Heart left ventricle (tissue), 13 donors: ENCODE measurements around the gene ELP6.

ENCODE experiments used
- POLR2A ChIP-seq, 2 donors: fragments of 450-650 bp; IDR thresholded peaks; one replicate each; pipeline ENCODE4 v1.6.1; 2017; ENCODE audit warnings: antibody characterized with exemption in 2 of 2, mild to moderate bottlenecking in 2 of 2, moderate library complexity in 2 of 2
- TF ChIP-seq, protein P1 (sequence below), 12 donors: fragments of 200-600 bp; sonication (generic) in 4 of 12; IDR thresholded peaks; one replicate each; pipeline versions ENCODE4 v1.5.0 to v1.8.0; 2018 to 2022; ENCODE audit warnings: antibody characterized with exemption in 12 of 12, mild to moderate bottlenecking in 5 of 12
- donor health status: ischemic (EF 13 %, LVEDD 7.1; RV severe dilation, severe dysfunction).
- donor health status: DM: no; HTN: yes; CAD: no.
- donor health status: DM: no; HTN: no; CAD: no.
- donor health status: ischemic (EF 25% LVEDD 6.9; RV normal size, moderate dysfunction).
- donor health status: ischemic (EF 25% LVEDD 5.7; RV mildly dilated, moderate dysfunction).
- donor health status: ischemic (EF 35%, LVEDD 5.7; RV mildly dilated, moderate dysfunction).
- donor health status: nonischemic (EF 11% LVEDD 7.7; RV severe dilation, severe dysfunction).
- donor health status: DM: yes; HTN: yes; CAD: no.
- donor health status: PGD.
- donor health status: ischemic (EF 29% LVEDD 5.4; RV normal size, mild dysfunction).
- donor health status: nonischemic (EF 23%, LVEDD 6.1; RV moderate dilation, normal function).

DNA sequence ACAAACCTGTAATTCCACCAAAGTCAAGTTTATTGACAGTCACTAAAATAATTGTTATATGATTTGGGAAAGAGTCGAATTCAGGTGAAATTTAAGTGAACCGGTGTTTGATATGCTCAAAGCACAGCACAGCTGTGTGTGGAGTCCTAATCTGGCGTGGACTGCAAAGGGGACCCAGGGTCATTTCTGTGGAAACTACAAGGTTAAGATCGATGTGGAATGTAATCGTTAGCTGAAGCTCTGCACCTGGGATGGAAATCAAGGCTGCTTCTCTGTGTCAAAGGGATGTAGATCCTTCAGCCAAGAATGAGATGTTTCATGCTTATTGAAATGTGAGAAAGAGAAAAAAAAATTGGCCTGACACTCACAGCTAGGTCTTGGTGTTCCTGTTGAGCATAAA lies 1.6 kb upstream of the ELP6 start:
- TF ChIP-seq, protein P1, sequence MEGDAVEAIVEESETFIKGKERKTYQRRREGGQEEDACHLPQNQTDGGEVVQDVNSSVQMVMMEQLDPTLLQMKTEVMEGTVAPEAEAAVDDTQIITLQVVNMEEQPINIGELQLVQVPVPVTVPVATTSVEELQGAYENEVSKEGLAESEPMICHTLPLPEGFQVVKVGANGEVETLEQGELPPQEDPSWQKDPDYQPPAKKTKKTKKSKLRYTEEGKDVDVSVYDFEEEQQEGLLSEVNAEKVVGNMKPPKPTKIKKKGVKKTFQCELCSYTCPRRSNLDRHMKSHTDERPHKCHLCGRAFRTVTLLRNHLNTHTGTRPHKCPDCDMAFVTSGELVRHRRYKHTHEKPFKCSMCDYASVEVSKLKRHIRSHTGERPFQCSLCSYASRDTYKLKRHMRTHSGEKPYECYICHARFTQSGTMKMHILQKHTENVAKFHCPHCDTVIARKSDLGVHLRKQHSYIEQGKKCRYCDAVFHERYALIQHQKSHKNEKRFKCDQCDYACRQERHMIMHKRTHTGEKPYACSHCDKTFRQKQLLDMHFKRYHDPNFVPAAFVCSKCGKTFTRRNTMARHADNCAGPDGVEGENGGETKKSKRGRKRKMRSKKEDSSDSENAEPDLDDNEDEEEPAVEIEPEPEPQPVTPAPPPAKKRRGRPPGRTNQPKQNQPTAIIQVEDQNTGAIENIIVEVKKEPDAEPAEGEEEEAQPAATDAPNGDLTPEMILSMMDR (IDR thresholded peaks at IDR 0.05): no peak
- TF ChIP-seq POLR2A (IDR thresholded peaks at IDR 0.05): no peak
